GM21825 (cell line): ENCODE results near the gene SLC25A51.

ENCODE experiments used
- ATAC-seq: cut with Tn5 transposase; IDR thresholded peaks from one replicate; pipeline ENCODE4 v1.9.1; 2021; ENCODE audit warnings: mild to moderate bottlenecking, moderate library complexity; ENCODE audit not compliant: unreplicated experiment

SLC25A51 gene

DNA sequence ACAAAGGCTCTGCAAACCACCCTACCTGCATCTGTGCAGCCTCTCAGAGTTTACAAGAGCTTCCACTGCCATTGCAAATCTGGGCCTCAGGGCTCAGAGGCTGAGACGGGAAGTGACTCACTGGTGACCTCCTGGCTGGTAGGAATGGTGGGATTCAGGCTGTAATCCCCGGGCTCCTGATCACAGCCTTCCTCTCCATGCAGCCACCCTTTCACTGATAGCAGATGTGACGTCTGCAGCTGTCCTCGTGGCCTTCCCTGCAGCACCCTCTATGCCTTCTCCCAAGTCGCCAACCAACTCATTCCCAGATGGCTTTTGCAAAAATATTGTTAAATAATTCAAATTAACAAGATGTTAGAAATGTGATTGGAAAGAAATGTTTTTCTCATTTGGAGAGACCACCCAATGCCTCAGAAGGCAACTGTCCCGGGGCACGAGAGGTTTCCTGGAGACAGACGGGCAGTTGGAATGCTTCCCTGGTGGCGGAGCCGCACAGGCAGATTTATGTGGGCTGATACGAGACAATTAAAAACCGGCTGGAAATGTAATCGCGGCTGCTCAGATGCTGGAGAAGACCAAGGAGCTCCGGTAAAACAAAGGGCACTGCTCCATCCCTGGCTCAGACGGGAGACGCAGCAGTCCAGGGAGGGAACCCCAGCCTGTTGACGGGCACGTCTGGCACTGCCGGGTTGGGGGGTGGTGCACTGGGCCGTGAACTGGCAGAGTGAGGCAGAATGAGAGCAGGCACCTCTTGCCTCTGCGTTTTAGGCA lies 34.4 kb upstream of the SLC25A51 start:
- ATAC-seq, result no peak

DNA sequence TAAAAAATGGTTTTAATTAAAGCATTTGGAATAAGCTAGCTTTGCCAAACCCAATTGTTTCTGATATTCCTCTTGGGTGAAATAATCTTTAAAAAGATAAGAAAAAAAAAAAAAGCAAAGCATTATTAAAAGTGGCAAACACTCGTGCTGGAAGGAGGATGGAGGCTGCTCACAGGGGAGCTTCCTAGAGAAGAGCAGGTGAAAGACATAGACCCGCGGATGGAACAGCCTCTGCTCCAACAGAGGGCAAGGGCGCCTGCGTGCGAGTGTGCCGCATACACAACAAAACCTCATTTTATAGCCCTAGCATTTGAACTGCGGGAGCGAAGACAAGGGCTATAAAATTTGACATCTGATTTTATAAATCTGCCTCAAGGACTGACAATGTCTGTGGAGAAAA lies 33.4 kb upstream of the SLC25A51 start:
- ATAC-seq, result no peak

DNA sequence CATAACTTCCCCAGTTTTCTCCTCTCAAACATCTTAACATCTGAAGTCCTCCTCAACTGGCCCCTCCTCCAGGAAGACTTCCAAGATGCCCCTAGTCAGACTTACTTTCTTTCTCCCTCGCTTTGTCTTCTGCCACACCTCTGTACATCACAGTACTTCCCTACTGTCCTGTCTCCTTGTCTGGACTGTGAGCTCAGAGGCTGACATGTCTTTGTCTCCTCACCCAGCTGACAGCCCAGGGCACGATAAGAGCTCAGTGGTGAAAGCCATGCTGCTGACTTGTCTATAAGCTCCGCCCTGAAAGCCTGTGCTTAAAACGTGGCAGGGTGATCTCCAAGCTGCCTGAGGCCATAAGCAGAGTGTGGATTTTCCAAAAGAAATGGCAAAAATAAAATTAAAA lies 33.0 kb upstream of the SLC25A51 start:
- no peak for ATAC-seq

GRCh38 chr9:37936376-37936775 lies 32.4 kb upstream of the SLC25A51 start:
- ATAC-seq, result no peak

- ATAC-seq, result no peak
These were observed 31.2 kb upstream of the SLC25A51 start for GRCh38 chr9:37935096-37935495.

GRCh38 chr9:37931592-37931991 lies 27.7 kb upstream of the SLC25A51 start:
- ATAC-seq, result no peak

GRCh38 chr9:37929441-37929895 lies 25.5 kb upstream of the SLC25A51 start:
- ATAC-seq, result no peak

- no peak for ATAC-seq
These were observed 24.9 kb upstream of the SLC25A51 start for GRCh38 chr9:37928552-37929430.

DNA sequence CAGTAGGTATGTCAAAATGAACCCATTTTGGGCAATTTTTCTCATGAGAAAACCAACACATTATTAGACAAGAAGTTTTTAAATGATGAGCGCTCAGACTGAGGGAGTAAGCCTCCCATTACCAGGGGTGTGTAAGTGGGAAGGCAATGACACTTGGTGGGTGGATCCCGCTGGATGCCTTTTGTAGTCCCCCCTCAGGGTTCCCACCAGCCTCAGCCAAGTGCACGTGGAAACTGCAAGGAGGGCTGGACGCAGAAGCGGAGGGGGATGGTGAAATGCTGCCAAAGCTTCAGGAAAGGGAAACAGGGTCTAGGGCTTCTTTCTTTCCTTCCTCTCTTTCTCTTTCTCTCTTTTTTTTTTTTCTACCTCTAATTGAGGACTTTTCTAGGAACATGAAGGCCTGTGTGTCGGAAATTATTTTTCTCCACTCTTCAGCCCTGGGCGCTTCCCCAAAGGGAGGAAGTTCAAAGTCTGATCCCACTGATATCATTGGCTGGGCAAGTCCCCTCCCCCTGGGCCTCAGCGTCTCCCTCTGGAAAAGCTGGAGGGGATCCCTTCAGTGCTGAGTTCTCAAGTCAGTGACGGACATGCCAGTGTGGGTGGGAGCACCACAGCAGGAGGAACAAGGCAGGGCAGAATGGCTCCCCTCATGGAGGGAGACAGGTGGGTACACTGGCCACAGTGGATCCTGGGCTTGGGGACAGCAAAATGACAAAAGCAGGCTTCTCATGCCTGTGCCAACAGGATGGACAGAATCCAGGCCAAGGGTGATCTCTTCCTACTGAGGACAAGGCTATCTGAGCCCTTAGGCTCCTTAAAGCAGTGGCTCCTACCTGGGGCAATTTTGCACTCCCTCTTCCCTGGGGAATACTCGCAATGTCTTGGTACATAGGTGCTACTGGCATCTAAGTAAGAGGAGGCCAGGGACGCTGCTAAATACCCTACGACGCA lies 23.9 kb upstream of the SLC25A51 start:
- no peak for ATAC-seq

- ATAC-seq, result no peak
These were observed 23.2 kb upstream of the SLC25A51 start for GRCh38 chr9:37927132-37927531.

GRCh38 chr9:37926737-37927118 lies 22.8 kb upstream of the SLC25A51 start:
- ATAC-seq, result no peak

DNA sequence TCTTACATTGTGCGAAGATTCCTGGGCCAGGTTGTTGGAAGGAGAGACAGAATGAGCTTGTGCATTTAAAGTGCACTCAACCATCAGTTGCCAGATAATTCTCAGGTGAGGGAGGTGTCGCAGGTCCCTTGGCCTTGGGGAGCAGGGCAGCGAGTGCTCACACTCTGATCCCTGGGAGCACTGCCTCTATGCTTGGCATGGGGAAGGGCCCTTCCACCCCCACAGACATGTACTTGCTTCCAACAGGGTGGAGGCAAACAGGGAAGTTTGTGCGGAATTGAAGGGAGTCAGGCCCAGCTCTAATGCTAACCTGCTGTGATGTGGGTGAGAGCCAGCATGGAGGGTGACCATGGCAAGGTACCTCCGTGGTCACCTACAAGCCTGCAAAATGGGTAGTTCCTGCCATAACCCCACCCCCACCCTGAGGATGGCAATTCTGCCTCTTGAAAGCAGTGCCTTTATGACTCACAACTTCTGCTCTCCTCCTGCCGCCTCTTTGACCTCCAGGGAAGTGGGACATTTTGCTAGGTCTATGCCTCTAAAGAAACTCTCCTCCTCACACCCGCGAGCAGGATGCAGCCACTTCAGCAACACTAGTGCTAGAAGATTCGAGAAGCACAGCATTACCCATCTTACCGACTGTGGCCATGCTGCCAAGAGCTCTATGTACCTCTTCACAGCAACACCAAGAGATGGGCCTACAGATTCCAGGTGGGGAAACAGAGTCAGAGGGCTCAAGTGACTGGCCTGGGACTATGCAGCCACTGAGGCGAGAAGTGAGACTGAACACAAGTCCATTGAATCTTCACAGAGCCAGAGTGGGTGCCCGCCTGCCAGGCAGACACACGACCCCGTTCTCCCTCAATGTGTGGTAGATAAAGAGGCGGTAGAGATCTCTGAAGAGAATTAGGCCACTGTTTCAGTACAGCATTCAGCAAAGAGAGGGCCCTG lies 22.1 kb upstream of the SLC25A51 start:
- no peak for ATAC-seq

DNA sequence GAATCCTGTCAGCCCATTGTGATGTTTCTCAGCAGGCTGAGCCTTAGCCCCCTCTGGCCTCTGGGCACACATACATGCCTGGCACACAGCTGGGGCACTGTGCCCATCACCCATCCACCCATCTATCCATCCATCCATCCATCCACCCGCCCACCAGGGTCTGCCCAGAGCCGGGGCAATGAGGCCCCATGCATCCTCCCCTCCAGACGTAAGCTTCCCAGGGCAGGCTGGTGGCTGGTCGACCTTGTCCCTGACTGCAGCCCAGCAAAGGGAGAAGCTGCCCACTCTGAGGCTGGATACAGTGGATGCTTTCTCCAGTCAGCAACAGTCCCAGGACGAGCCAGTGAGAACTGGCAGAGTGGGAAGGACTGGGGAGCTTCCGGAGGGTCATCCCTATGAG lies 21.1 kb upstream of the SLC25A51 start:
- ATAC-seq, result no peak

- ATAC-seq, result no peak
These were observed 20.6 kb upstream of the SLC25A51 start for GRCh38 chr9:37924538-37924937.

GRCh38 chr9:37923796-37924427 lies 20.0 kb upstream of the SLC25A51 start:
- ATAC-seq, result no peak

GRCh38 chr9:37923118-37923795 lies 19.3 kb upstream of the SLC25A51 start:
- no peak for ATAC-seq

- no peak for ATAC-seq
These were observed 18.6 kb upstream of the SLC25A51 start for GRCh38 chr9:37922363-37923117.
